Fibroblast of lung (primary cell): ENCODE results near the gene GABBR2. TPM values are rescaled to one million over a fixed set of nuclear protein-coding genes. Genes with fewer than 3 reads are reported as not detected.

Source experiments
- DNase-seq, 2 donors: peaks; one replicate each; pipeline versions ENCODE4 v3.0.0 to v3.0.0-alpha.2; 2010; ENCODE audit warnings: low read depth in 2 of 2
- H2AFZ ChIP-seq: 2 replicates; pipeline ENCODE4 v1.5.1; 2012; ENCODE audit warnings: low read length, control low read depth, inconsistent platforms
- H3K27ac ChIP-seq: 2 replicates; pipeline ENCODE4 v1.5.1; 2011; ENCODE audit warnings: low read length, control low read depth; ENCODE audit not compliant: insufficient read depth
- H3K27me3 ChIP-seq: 2 replicates; pipeline ENCODE4 v1.5.1; 2011; ENCODE audit warnings: mild to moderate bottlenecking, low read length; ENCODE audit not compliant: control insufficient read depth, insufficient read depth
- H3K36me3 ChIP-seq: 2 replicates; pipeline ENCODE4 v1.5.1; 2011; ENCODE audit warnings: low read length; ENCODE audit not compliant: control insufficient read depth, insufficient read depth
- H3K4me1 ChIP-seq: 2 replicates; pipeline ENCODE4 v1.5.1; 2011; ENCODE audit warnings: low read length; ENCODE audit not compliant: control insufficient read depth, insufficient read depth; ENCODE audit errors: extremely low read depth
- H3K4me2 ChIP-seq: 2 replicates; pipeline ENCODE4 v1.5.1; 2011; ENCODE audit warnings: low read length, control low read depth; ENCODE audit not compliant: insufficient read depth; ENCODE audit errors: extremely low read depth
- H3K4me3 ChIP-seq, 4 experiments: fragments of 200-600 bp in 1 of 4; sonication (generic) in 1 of 4; replicated peaks in 1 of 4; 2 replicates each; pipeline ENCODE4 v1.5.1; 2011 to 2016; ENCODE audit warnings: low read length in 4 of 4, low read depth in 3 of 4, mild to moderate bottlenecking in 3 of 4, control low read depth in 2 of 4, inconsistent platforms in 1 of 4, mixed read lengths in 1 of 4; ENCODE audit not compliant: insufficient read depth in 1 of 4; ENCODE audit errors: control extremely low read depth in 1 of 4
- H3K79me2 ChIP-seq: 2 replicates; pipeline ENCODE4 v1.5.1; 2012; ENCODE audit warnings: mild to moderate bottlenecking, low read length, inconsistent platforms; ENCODE audit not compliant: control insufficient read depth, insufficient read depth
- H3K9ac ChIP-seq: 2 replicates; pipeline ENCODE4 v1.5.1; 2011; ENCODE audit warnings: mild to moderate bottlenecking, low read length, control low read depth; ENCODE audit not compliant: insufficient read depth
- H3K9me3 ChIP-seq: 2 replicates; pipeline ENCODE4 v1.5.1; 2012; ENCODE audit warnings: low read depth, low read length; ENCODE audit not compliant: control insufficient read depth, insufficient read depth
- H4K20me1 ChIP-seq: 2 replicates; pipeline ENCODE4 v1.5.1; 2011; ENCODE audit warnings: low read length; ENCODE audit not compliant: control insufficient read depth, insufficient read depth; ENCODE audit errors: extremely low read depth
- CTCF ChIP-seq, 2 donors: IDR thresholded peaks in 1 of 2; conservative IDR thresholded peaks in 1 of 2; 1 replicate in 1 of 2; 2 replicates in 1 of 2; pipeline ENCODE4 v1.5.1; 2011 to 2012; ENCODE audit warnings: low read length in 2 of 2, control low read depth in 1 of 2, inconsistent platforms in 1 of 2, low read depth in 1 of 2, mild to moderate bottlenecking in 1 of 2
- EZH2 ChIP-seq: IDR thresholded peaks from 2 replicates; pipeline ENCODE4 v1.5.1; 2012; ENCODE audit warnings: low read length, control low read depth, mild to moderate bottlenecking; ENCODE audit errors: missing control alignments
- polyA plus RNA-seq, 2 donors: library from polyadenylated mRNA; depleted of rRNA in 1 of 2; stranded (reverse) in 1 of 2; unstranded in 1 of 2; fragments of >200 nt; gene quantifications; 2 replicates each; pipeline ENCODE4 v1.2.1, GENCODE V29; 2011 to 2012; ENCODE audit warnings: missing spikeins in 1 of 2
- total RNA-seq: library from RNA; depleted of rRNA; stranded (reverse); fragments of >200 nt; gene quantifications from 2 replicates; pipeline ENCODE4 v1.2.1, GENCODE V29; 2014

GABBR2 gene
- total and polyA plus RNA-seq, 2 donors (not counting 1 experiment from before 2014, with no cell fraction given): 0.32 to 0.33 TPM

GRCh38 chr9:98360176-98360708, 348.5 kb downstream of the GABBR2 start:
- Histone ChIP-seq H3K4me3 (no peak overlapping the region), H3K9ac (no peak overlapping the region), H3K9me3 (no peaks in the 10 kb centered on the region), H2AFZ (no peak overlapping the region), H3K27ac (no peak overlapping the region), H3K4me1 (peaks cover 5% of the 10 kb centered on the region), H3K36me3 (no peaks in the 10 kb centered on the region), H4K20me1 (no peaks in the 10 kb centered on the region), H3K27me3 (no peaks in the 10 kb centered on the region), H3K79me2 (no peaks in the 10 kb centered on the region), H3K4me2 (no peak overlapping the region)
- no peak for DNase-seq
- TF ChIP-seq EZH2 (no peak), CTCF (conservative IDR thresholded peaks at IDR 0.05 in 1 of 2, IDR thresholded peaks at IDR 0.05 in 1 of 2; ENCODE audit: low read depth in 1 of 2, low read length in 2 of 2) (no peak)

- no peak overlapping the region for H2AFZ ChIP-seq
- H3K27me3 ChIP-seq: no peaks in the 10 kb centered on the region
- no peak for DNase-seq
- H4K20me1 ChIP-seq: no peaks in the 10 kb centered on the region
- H3K9ac ChIP-seq: no peak overlapping the region
- H3K4me3 ChIP-seq: no peak overlapping the region
- TF ChIP-seq EZH2 (no peak), CTCF (conservative IDR thresholded peaks at IDR 0.05 in 1 of 2, IDR thresholded peaks at IDR 0.05 in 1 of 2; ENCODE audit: low read depth in 1 of 2, low read length in 2 of 2) (no peak)
- no peaks in the 10 kb centered on the region for H3K9me3 ChIP-seq
- H3K27ac ChIP-seq: no peak overlapping the region
- H3K4me2 ChIP-seq: no peak overlapping the region
- H3K4me1 ChIP-seq: peaks cover 5% of the 10 kb centered on the region
- H3K36me3 ChIP-seq: no peaks in the 10 kb centered on the region
- no peaks in the 10 kb centered on the region for H3K79me2 ChIP-seq
Measured at GRCh38 chr9:98359569-98359968, 349.2 kb downstream of the GABBR2 start.

- Histone ChIP-seq H4K20me1 (no peaks in the 10 kb centered on the region), H3K4me2 (no peak overlapping the region), H3K4me3 (no peak overlapping the region), H3K79me2 (no peaks in the 10 kb centered on the region), H2AFZ (peak overlapping the region; percentile 7), H3K36me3 (no peaks in the 10 kb centered on the region), H3K27ac (no peak overlapping the region), H3K9ac (no peak overlapping the region), H3K27me3 (no peaks in the 10 kb centered on the region), H3K9me3 (no peaks in the 10 kb centered on the region), H3K4me1 (peaks cover 5% of the 10 kb centered on the region)
- DNase-seq: peak; percentile 59 to 64
- TF ChIP-seq CTCF (conservative IDR thresholded peaks at IDR 0.05 in 1 of 2, IDR thresholded peaks at IDR 0.05 in 1 of 2; ENCODE audit: low read depth in 1 of 2, low read length in 2 of 2) (no peak), EZH2 (no peak)
Measured at GRCh38 chr9:98357921-98358535, 350.7 kb downstream of the GABBR2 start.
